Globus pallidus (tissue), 1 donor: ENCODE measurements around the gene SPEF2.
A peak's percentile ranks its signal among the peaks of the same experiment; 100 is the strongest.
"Not testable (repeated sequence)": the region's sequence is repeated elsewhere in the genome, so short reads cannot be mapped to it uniquely, and the experiment has no call there.

Experiments used
- DNase-seq: peaks from one replicate; pipeline ENCODE4 v3.0.0-alpha.2; 2015; ENCODE audit warnings: low spot score

SPEF2 gene

DNA sequence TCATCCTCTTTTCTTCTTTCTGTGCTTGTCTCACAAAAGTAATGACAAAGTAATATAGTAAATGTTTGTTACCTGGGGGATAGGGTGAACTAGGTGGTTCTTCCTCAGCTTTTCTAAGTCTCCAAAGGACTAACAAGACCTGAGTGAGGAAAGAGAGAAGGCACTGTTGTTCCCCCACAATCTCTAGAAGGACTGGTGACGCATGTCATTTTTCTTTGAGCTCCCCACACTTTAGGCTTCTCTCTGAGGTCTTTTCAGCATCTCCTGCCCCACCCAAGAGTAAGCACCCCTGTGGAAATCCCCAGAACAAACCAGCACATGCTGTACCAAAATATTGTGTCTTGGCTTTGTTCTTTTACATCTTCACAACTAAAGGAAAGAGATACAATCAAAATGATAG, 236.6 kb downstream of the SPEF2 start:
- no peak for DNase-seq

DNA sequence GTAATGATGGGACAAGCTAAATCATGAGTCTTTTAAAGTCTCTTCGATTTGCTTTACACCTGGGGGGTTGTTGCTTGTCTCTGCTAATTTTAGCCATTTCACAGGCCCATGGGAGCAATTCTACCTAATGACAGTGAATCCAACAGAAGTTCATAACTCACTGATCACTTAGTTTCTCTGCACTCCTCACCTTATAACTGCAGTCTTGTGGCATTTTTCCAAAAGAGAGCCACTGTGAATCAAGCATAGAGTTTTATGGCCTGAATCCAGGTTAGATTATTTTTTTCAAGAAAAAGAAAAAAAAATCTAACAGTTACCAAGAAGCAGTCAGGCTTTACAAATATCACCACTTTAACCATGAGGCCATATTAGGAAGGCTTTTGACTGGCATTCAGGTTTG, 237.5 kb downstream of the SPEF2 start:
- no peak for DNase-seq

DNA sequence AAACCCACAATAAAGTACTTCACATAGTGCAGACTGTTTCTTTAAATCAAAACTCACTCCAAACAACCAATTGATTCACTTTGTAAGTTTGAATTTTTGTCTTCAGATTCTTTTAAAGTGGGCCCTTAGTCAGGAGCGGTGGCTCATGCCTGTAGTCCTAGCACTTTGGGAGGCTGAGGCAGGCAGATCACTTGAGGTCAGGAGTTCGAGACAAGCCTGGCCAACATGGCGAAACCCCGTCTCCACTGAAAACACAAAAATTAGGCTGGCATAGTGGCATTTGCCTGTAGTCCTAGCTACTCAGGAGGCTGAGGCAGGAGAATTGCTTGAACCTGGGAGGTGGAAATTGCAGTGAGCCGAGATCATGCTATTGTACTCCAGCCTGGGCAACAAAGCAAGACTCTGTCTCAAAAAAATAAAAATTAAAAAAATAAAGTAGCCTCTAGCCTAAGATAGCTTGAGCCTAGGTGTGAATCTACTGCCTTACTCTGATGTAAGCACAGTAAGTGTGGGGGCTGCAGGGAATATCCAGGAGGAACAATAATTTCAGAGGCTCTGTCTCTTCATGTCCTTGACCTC, 238.6 kb downstream of the SPEF2 start:
- not testable (repeated sequence) for DNase-seq

DNA sequence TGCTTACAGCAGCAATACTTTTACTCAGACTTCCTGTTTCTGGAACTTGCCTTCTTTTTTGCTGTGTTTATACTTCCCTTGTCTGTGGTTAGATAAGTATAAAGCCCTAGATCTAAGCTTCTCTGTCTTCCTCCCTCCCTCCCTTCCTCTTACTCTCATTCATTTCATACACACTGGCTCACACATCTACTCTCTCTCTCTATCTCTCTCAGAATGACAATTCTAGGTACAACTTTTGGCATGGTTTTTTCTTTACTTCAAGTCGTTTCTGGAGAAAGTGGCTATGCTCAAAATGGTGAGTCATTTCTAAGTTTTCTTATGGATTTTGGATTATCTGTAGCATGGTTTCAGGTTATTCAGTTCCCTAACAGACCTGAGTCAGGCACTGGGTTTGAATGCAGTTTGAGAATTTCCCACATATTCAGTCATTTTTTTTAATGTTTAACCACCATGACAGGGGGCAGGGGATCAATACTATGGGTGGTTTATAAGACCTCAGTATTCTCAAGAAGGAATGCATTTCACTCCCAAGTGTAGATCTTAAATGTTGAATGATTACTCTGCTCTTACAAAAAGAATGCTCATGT, 239.2 kb downstream of the SPEF2 start, which contains the start of gene IL7R:
TSS of gene IL7R (plus strand) at position 127 of the 587 bp plus-strand sequence. CDS start at position 214, 87 bp downstream.
- no peak for DNase-seq

DNA sequence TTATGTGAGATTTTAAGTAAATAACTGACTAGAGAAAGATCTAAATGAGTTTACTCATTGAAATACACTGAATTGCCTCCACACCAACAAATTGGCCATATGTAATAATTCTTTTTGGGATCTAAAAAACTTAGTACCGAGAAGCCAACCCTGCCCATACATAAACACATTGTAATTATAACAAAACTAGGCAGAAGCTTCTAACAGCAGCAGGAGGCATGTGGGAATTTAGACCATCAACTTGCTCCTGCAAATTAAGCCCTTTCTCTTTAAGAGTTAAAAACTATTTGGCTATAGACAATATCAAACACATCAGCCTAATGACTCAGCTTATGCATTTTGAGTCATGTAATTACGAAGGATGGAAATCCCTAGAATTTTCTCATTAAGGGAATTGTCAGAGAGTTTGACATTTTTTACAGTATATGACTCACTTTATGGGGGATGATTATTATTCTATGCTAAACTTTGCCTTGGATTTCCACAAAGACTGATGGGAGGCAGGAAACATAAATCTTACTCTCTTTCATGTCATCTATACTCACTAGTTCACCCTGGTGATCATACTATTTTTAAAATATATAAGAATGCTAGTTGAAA, 240.0 kb downstream of the SPEF2 start:
- no peak for DNase-seq

DNA sequence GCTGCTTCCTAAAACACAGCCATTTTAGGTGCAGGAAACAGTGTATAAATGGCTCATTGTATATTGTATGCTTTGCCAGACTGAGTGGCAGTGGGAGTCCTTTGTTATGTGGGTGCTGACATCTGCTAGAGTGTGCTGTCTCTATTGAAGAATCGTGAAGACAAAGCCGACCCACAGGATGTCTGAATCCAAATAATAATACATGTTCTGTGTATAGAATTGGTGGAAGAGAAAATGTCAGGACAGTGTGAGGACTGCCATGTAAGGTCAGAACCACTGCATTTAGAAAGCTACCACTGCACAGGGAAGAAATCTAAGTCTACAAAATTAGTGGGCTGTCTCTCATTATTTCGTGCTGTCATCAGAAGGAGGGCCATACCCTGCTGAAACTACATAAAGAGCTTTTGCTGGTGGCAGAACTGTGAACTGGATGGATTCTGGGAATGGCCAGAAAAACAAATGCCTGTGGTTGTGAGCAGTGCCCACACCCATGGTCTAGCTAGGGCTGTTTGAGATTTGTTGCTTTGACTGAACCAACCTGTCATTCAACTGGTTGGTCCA, 241.5 kb downstream of the SPEF2 start:
- DNase-seq: peak; percentile 41

DNA sequence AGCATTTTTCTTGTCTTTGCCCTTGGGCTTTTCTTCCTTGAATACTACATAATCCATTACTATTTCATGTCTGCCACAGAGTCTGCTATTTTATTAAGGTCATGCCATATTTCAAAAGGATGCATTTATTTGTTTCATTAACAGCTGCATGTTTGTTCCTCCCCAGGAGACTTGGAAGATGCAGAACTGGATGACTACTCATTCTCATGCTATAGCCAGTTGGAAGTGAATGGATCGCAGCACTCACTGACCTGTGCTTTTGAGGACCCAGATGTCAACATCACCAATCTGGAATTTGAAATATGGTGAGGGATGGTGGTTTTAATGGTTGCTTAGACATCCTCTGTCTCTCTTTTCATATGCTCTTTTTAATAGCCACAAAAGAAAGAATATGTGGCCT, 243.0 kb downstream of the SPEF2 start:
- DNase-seq: no peak

DNA sequence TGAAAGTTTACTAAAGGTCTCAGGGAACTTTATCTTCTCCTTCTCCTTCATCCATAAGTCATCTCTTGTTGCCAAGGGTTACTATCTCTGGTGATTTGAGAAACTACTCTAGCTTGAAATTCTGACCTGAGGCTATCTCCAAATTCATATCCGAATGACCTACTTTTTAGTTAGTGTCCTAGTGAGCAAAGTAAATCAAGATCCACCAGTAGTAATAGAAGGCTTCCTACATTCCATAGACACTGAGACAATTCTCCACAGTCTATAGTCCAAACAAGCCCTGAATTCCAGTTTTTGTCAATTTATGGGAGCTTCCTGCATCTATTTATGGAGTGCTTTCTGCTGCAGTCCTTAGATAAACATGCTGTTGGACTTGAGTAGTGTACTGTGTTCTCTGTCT, 244.1 kb downstream of the SPEF2 start:
- no peak for DNase-seq

DNA sequence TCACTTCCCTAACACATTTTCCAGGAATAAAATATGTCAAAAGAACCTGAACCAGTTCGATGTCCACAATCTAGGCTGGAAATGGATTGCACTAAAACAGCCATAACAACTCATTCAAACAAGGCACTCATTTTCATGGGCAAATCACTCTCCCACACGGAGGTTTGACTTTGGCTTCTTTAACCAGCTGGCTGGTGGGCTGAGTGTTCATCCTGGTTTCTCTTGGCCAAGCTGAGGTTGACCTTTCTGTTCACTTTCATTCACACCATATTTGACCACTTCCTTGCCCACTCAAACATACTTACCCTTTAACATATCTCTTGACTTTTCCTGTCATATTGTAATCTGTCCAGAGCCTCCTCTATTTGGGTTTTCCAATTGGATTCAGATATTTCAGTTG, 244.5 kb downstream of the SPEF2 start:
- no peak for DNase-seq

DNA sequence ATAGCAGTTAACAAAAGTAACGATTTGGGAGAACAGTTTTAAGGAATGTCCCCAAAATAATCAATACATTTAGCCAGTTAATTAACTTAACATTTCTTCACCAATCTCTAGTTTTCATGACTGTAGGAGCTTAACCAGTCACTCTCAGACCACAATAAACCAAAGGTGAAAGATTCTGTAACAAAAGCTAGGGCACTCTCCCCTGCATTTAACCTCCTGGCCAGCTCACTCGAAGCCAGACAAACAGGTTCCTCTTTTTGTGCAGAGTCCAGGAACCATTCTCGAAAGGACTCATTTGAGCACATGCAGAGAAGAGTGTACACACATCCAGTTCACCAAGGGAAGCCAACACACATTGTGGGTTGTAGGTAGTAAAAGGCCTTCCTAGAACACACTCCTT, 245.5 kb downstream of the SPEF2 start:
- no peak for DNase-seq
